HG03066 (cell line): Measurements from ENCODE around the gene GSTO1.

ENCODE experiments used
- ATAC-seq: cut with Tn5 transposase; IDR thresholded peaks from one replicate; pipeline ENCODE4 v1.9.1; 2021; ENCODE audit warnings: low read depth; ENCODE audit not compliant: unreplicated experiment

The GSTO1 gene

DNA sequence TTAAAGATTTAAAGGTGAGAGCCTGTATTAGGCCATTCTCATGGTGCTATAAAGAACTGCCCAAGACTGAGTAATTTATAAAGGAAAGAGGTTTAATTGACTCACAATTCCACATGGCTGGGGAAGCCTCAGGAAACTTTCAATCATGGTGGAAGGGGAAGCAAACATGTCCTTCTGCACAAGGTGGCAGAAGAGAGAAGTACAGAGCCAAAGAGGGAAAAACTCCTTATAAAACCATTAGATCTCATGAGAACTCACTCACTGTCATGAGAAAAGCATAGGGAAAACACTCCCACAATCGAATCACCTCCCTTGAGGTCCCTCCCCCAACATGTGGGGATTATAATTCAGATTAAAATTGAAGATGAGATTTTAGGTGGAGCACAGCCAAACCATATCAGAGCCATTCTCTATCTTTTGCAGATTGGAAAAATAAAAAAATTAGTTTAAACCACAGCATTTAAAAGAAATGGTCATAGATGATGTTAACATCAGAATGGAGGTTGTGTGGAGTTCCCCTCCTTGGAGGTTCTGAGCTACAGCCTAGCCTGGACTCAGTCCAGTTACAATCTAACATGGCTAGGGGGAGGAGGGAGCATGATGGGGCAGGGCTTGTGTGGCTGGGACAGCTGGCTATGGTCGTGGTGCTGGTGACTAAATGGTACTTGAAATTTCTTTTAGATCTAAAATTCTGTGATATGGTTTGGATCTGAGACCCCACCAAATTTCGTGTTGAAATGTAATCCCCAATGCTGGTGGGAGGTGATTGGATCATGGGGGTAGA, 47.4 kb downstream of the GSTO1 start:
- no peak for ATAC-seq

DNA sequence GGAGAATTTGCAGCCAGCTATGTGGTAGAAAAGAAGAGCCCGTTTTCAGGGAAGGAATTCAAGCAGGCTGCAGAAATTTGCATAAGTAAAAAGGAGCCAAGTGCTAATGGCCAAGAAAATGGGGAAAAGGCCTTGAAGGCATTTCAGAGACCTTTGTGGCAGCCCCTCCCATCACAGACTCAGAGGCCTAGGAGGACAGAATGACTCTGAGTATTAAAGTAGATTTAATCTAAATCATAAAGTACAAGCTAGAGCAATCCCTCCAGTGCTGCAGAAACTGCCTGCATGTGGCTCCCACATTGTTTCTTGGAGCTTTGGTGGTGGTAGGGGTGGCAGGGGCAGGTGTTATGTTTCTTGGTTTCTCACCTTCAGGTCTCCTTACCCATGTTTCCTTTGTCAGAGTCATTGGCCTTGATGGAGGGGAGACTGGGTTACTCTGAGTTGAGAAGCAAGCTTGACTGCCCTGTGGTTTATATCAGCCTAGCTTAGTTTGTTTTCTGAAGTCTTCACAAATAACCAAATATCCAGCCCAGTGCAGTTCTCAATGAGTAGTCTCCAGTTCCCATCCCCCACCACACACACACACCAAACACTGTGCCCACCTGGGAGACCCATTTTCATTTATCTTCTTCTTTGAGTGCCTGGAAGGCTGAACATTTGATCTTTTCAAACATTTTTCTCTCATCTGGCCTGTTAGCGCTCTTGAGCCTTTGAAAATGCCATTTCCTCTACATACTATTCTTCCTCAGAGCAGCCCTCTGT, 49.1 kb downstream of the GSTO1 start:
- no peak for ATAC-seq

DNA sequence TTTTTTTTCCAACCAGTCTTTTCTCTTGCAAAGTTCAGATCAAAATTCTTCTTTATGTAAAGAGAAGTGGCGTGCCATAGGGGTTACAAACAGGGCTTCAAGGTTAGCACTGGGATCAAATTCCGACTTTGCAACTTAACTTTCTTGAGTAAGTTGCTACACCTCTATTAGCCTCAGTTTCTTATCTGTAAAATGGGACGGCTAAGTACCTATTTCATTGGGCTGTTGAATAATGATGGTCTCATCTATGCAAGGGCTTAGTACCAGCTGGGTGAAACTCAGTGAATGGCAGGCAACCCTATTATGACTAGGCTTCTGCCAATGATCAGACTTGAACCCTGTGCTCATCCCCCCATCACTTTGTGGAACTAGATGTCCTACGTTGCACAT, 49.7 kb downstream of the GSTO1 start:
- ATAC-seq: no peak

DNA sequence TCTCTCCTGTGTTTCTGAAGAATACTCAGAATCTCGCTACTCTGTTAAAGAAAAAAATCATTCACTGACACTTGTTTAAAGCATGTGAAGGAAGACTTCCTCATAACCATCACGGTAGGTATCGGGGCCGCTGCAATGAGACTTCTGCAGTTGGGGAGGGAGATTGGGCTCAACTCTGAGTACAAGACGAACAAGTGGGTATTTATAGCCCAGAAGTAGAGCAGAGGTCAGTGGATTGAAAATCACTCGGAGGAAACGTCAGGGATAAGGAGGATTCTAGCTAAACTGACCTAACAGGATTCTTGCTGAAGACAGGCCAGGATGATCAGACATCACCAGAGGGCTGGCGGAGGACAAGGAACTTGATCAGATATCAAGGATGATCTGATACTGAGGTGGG, 50.2 kb downstream of the GSTO1 start:
- no peak for ATAC-seq

DNA sequence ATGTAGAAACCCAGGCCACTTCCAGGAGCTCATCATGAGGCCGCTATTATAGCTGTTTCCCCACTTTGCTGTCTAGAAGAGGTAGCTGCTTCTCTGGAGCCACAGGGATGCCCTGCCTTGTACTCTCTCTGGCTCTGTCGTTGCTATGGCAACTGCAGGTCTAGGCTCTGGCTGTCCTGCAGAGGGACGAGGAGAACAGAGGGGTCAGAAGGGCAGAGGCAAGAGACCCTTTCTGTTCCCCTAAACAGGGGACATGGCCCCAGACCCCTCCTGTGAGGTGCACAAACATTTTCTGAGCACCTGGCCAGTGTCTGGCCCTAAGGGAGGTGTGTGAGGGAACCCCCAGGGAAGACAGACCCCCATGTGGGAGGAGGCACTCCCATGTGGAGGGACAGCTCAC, 52.2 kb downstream of the GSTO1 start:
- no peak for ATAC-seq

DNA sequence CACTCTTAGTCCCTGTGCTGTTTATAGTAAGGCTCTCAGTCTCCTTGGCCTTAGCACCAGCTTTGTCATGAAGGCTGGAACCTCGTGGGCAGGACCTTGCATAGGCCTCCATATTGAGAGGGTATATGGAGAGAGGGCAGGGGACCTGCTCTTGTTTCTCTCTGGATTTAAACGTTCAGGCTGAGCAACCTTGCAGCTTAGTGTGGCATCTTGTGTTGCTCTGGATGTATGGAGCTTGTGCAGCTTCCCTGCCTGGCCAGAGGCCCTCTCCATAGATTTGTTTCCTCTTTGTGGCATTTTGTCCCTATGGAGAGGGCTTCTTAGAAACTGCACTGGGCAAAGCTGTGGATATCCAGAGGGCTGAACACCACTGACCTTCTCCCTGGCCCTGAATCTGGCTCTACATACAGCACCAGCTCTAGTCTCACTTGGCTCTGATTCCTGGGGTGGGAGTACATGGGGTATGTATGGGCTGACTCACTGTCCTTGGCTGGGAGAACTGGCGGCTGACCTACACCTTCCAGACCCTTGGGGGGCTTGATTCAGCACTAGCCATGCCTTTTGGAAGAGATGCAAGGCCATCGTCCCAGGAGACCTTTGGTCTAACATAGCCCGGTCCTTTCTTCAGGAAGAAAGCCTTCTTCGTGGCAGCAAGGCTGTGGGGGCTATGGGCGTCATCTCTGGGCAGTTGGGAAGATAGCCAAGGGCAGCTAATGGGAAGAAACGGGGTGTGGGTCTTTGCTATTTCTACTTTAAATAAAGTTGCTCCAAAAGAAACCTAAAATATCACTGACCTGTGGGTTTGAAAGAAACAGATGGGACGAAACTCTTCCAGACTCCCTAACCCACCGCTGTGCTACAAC, 53.1 kb downstream of the GSTO1 start:
- ATAC-seq: no peak

DNA sequence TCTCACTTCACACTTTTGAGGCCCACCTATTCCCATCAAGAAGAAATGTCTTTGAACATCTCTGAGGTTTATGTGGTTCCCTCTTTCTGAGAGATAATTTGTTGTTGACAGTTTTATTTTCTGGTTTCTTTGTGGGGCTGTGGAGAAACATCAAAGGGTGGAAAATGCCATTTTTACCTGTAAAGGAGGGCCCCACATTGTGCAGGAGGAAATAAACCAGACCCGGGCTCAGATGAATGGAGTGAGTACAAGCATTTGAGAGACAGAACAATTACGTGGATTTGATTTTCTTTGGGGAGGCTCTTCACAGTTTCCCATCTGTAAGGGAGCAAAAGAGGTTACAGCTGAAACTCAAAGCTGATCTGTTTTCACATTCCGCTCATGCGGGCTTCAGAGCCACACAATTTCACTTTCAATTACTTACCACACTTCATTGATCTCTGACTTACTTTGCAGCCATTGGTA, 53.8 kb downstream of the GSTO1 start:
- ATAC-seq: peak; percentile 76

DNA sequence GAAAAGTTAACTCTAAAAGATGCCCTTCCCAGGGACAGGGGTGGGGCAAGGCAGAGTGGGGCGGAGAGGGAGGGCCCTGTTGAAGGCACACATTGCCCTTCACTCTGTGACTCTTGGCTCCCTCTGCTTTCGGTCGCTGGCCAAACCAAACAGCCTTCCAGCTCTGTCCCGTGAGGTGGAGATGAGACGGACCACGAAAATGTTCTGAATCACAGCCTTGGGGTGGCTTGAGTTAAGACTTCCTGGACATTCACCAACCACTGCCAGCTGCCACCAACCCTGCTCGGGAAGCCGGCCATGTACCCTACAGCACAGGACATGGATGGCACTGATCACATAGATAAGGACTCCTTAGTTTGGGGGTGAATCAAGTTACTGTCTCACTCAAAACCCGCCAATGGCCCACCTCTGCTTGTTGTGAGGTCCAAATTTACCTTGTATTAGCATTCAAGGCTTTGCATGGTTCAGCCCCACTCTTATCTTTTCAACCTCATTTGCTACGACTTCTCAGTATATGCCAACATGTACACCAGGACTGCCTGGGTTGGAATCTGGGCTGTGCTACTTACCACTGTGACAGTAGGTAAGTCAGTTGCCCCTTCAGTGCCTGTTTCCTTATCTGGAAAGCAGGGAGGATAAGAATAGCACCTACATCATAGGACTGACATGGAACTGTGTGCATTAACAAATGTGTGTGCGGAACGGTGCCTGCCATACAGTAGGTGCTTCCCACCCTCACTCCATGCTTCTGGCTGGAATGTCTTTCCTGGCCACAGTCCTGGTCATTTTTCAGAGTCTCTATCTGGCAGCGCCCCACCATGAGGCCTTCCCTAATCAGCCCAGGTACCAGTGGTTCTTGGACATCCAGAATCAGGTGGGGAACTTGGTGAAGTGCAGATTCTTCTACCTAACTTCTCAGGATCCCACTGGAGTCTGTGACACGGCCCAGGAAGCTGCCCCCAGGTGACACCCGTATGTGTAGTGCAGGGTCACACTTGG, 55.6 kb downstream of the GSTO1 start:
- ATAC-seq: no peak

DNA sequence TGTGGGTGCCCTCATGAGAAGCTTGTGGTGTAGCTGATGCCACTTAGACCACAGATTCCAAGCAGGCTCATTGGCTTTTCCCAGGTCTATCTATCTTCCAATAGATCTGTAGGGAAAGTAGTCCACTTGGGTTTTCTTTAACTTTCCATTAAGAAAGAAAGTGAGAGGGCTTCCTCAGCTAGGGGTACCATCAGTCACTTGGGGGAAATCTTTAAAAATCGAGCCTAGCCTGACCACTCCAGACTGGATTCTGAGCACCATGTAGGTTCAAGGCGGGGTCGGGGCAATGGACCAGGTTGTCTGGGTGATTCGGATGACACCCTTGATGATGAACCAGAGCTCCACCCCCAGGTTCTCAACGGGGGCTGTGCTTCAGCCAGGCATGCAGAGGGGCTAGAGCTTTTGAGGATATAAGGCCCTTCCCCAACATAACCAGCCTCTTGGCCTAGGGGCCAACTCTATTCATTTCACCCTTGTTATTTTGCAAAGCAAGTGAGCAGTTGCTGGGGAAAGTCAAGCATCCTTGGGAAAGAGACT, 56.6 kb downstream of the GSTO1 start:
- no peak for ATAC-seq

DNA sequence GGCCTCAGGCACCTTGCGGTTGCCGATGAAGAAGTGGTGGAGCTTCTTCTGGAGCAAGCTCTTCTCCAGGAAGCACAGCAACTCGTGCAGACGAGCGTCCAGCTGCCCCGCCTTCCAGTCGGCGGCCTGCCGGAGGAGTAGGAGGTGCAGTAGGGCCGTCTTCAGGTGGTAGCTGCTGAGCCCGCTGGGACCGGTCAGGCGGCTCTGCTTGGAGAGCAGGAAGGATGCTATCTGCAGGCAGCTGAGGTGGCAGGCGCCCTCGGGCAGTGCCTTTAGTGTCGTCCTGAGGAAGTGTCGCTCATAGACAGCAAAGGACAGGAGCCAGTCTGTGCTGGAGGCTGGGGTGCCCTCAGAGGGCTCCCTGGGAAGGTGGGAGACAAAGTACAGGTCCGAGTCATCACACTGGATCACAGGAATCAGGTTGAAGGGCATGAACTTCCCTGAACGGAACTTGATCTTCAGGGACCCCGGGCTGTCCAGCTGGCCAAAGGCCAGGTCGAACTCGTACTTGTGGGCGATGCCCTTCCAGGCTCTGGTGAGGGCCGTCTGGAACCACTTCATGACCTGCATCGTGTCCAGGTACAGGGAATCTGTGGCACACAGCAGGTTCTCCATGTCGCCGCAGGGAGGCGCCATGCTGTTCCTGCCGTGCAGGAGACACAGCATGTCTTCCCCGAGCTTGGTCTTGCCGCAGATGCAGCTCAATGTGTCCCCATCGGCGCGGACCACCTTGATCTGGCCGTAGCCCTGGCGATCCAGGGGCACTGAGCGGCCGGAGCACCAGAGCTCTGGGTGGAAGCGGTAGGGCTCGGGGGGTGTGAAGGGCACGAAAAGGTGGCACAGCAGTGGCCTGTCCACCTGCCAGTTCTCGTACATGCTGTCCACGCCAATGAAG, 60.1 kb downstream of the GSTO1 start:
- ATAC-seq: no peak

DNA sequence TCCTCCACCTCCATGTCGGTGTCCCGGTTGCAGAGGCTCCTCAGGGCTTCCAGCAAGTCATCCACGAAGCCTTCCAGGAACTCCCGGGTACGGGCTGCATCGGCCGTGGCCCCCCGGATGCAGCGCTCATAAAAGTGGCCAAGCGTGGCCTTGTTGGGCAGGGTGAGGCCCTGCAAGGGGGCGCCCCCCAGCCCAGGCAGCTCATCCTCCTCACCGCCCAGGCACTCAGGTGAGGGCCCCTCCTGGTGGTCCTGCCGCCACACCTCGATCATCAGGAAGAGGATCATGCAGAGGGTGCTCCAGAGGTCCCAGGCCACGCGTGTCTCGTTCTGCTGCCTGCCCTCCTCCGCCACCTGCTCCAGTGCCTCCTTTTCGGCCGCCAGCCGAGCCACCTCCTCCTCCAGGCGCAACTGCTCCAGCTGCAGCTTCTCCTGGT, 60.8 kb downstream of the GSTO1 start:
- ATAC-seq: no peak

DNA sequence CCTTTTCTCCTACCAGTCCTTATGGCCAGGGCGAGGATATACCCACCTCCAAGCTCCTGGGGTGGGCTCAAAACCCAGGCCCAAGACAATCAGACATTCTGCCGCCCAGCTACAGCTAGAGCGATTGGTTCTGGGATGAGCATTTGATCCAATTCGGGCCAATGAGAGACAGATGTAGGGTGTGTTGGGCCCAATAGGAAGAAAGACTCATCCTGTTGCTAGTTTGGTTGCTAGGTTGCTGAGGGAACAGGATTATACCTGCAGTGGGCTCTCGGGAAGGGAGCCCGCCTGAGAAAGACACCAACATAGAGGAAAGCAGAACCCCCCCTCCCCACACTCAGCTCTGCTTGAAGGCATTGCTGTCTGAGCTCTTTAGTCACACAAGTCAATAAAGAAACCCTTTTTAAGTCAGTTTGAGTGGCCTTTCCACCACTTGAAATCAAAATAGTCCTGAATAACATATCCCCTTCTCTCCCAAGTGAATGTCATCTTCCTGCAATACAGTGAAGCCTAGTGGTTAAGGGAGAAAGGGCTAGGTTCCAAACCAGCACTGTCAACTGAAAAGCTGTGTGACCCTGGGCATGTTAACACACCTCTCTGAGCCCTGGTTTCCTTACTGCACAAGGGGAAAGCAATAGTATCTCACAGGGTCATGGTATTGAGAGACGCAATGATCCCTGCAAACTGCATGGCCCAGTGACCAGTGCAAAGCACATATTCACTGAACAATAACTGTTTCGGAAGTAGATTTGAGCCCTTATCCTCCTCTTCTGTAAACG, 61.8 kb downstream of the GSTO1 start:
- no peak for ATAC-seq
